ENCODE results near the gene CA5A.

CA5A gene

DNA sequence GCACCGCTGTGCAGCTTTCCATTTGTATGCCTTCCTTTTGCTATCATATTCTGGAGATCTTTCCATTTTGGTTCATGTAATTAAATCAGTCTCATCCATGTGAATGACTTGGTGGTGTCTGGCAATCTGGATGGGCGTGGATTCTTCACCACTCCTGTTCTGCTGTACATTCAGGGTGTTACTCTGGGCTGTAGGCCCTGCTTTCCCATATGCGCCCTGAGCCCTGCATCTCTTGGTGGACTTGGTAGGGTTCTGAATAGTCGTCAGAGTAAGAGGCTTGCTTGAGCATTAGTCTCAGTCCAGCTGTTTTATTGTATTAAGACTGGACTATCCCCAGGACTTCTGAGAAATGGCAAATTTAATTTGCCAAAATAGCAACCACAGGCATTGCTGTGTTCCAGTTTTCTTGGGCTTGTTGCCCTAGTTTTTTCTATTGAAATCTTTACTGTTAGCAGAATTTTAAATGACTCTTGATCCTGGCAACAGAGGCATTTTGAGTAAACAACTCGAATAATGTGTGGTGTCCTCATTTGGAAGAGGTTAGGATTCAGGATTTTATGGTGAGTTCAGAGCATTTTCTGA, 29.8 kb upstream of the CA5A start:
- in situ Hi-C loops (cut with HindIII; ENCODE audit: low pct_ligation_motif_present, low pct_unique_long_range_greater_than_20kb, low sequenced_read_pairs) = no loop called here
- no peak for DNase-seq

DNA sequence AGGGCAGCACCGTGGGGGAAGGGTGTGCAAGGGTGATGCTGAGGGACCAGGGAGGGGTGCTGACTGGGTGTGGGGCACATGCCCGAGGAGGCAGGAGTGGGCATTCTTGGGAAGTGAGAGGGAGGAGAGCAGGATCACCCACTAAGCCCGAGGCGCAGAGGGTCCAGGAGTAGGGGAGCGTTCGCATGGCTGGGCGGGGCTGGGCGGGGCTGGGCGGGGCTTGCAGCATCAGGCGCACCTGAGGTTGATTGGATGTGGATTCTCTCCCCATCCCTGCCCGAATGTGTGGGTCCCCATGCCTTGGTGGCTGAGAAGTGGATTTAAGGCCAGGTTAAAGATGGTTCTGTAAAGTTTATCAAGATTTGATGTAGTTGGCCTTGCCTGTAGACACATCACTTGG, 29.1 kb upstream of the CA5A start:
- in situ Hi-C loops (cut with HindIII; ENCODE audit: low pct_ligation_motif_present, low pct_unique_long_range_greater_than_20kb, low sequenced_read_pairs) = no loop called here
- no peak for DNase-seq

DNA sequence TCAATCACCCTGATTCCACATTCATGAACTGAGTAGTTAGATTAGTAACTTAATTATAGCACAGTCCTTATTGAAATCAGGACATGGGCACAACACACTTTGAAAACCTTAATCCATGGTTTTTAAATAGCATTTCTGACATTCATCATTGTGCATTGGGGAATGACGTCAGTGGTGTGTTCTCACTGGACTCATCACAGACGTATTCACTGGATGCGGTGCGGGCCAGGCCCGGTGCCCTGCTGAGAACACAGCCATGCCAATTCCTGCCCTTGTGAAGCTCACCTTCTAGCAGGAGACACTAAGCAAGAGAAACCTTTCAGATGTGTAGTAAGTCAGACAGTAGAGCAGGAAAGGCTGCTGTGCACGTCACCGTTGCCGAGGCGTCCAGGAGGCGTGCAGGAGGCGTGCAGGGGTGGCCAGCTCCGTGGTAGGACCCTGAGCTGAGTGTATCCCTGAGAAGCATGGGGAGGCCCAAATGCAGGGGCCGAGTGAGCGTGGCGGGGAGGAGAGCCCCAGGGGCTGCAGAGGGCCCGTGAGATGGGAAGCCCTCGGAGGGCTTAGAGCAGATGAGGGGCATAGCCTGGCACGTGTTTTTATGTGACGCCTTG, 27.8 kb upstream of the CA5A start:
- DNase-seq = no peak
- in situ Hi-C loops (cut with HindIII; ENCODE audit: low pct_ligation_motif_present, low pct_unique_long_range_greater_than_20kb, low sequenced_read_pairs) = no loop called here

DNA sequence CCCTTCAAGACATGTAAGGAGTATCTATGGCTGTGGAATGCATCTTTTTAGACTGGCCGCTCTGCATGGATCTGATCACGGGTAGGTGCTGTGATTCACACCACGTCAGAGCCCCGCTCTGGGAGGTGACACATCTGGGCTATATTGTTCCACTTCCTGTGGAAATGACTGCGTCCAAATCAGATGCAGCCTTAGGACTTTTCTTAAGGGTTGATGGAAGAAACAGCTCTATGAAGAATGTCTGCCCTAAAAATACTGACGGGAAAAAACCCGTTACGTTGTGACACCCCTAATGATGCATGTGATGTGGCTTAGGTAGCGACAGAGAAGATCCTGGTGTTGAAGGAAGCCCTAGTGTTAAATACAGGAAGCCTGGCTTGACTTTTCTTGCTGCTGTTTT, 27.1 kb upstream of the CA5A start:
- DNase-seq = no peak

DNA sequence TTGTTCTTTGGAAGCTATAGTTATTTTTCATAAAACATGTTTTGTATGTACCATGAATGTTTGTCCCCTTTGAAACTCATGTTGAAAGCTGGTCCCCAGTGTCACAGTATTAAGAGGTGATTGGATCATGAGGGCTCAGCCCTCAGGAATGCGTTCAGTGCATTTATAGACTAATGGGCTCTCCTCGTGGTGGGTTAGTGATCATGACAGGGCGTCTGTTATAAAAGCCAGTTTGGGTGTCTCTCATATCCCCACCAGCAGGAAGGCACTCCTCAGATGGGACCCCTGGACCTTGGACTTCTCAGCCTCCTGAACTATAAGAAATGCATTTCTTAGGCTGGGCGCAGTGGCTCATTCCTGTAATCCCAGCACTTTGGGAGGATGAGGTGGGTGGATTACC, 25.3 kb upstream of the CA5A start:
- no peak for DNase-seq
- in situ Hi-C loops (cut with HindIII; ENCODE audit: low pct_ligation_motif_present, low pct_unique_long_range_greater_than_20kb, low sequenced_read_pairs) = no loop called here

More for the DNA sequence above, 27.1 kb upstream of the CA5A start:
- in situ Hi-C loops (cut with HindIII; ENCODE audit: low pct_ligation_motif_present, low pct_unique_long_range_greater_than_20kb, low sequenced_read_pairs) = no loop called here

DNA sequence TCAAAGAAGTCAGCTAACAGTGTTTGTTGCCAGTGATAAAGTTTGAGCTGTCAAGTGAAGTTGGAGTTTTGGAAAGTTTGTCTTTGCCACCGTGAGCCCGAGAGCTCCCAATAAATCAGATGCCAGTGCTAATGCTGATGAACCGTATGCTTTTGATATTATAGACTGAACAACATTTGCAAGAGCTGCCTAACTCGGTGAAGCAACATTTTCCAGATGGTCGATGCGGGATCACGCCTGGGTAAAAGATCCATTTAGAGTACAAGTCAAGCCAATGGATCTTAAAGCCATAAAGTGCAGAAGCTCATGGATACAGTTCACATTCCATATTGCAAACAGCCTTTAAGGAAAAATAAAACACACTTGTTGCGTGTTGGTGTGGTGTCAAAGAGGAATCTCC, 24.5 kb upstream of the CA5A start:
- in situ Hi-C loops (cut with HindIII; ENCODE audit: low pct_ligation_motif_present, low pct_unique_long_range_greater_than_20kb, low sequenced_read_pairs) = no loop called here
- no peak for DNase-seq

DNA sequence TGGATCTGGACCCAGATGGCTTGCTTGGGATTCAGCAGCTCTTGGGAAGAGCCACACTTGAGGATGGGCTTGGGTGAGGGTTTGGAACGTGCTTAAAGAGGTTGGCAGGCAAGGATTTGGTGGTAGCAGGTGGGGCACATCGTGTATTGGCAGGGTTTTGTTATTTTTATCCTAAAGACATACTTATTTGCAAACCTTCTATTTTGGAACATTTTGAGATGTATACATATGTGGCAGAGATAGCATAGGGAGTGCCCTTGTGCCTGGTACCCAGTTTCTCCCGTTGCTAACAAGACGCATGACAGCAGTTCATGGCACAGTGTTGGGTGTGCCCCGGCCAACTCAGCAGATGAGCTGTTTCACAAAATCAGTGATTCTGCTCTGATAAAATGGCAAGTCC, 24.0 kb upstream of the CA5A start:
- DNase-seq = no peak
- in situ Hi-C loops (cut with HindIII; ENCODE audit: low pct_ligation_motif_present, low pct_unique_long_range_greater_than_20kb, low sequenced_read_pairs) = no loop called here

DNA sequence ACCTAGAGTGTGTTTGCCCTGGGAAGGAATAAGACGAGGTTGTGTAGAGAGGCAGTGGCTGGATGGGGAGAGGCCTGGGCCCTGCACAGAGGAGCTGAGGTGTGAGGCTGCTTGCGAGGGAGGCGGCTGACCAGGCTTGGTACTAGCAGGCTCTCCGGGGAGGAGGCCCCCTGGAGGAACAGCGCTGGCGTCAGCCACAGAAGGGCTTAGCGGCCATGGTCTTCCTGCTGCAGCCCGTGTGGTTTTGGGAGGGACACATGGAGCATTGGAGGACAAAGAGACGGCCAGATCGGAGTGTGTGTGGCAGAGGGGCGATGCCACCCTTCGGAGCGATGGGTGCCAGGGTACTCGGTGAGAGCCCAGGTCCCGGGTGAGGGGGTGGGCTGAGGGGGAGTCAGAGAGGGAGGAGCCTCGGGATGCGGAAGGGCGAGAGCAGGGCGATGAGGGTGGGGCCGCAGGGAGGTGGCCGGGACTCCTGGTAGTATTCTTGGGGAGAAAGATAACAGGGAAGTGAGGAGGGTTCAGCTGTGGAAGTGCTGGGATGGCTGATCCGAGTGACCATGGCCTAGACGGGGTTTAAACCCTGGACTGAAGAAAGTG, 23.2 kb upstream of the CA5A start:
- in situ Hi-C loops (cut with HindIII; ENCODE audit: low pct_ligation_motif_present, low pct_unique_long_range_greater_than_20kb, low sequenced_read_pairs) = no loop called here
- DNase-seq = no peak

DNA sequence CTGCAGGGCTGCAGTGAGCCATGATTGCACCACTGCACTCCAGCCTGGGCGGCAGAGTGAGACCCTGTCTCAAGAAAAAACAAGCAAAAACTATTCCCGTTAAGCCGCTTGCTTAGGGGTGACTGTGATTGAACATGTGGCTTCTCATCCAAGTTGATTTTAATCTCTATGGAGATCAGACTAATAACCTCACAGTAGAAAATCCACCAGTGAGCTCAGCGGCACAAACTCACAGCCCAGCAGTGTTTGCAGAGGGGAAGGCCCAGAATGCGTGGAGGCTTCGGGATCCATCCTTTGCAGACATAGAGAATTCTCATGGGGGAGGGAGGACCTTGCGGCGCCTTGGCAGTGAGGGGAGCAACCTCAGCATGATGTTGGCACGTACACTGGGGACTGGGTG, 22.3 kb upstream of the CA5A start:
- DNase-seq = no peak
- in situ Hi-C loops (cut with HindIII; ENCODE audit: low pct_ligation_motif_present, low pct_unique_long_range_greater_than_20kb, low sequenced_read_pairs) = no loop called here

DNA sequence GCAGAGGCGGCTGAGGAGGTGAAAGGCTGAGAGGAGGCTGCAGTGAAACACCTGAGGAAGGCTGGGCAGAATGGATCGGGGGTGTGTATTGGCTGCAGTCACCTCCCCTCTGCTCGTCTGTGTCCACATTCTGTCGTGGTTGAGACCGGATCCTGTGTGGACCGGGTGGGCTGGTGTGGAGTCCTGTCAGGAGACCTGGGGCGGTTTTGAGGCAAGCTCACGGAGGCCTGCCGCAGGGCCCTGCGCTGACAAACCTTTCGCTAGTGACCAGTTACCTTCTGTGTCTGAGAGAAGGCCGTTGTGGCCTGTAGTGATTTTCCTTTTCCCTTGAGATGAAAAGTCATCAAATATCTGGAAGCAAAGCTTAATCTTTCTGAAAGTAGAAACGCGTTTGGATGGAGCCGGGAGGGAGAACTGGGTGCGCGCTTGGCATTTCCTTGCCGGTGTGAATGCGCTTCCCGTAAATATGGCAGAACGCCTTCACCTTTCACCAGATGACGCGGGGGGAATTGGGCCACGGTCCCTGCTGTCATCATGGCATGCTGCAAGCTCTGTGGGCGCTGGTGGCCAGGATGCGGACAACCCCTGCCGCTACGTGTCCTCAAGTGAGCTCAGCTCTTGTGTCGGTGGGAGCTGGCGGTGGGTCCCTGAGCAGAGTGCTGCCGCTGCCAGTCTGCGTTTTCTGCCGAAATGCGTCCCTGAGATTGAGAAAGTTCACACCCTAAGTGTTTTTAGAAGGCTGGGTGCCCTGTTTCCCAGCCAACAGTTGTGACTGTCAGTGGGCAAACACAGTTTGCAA, 21.2 kb upstream of the CA5A start:
- no peak for DNase-seq
- in situ Hi-C loops (cut with HindIII; ENCODE audit: low pct_ligation_motif_present, low pct_unique_long_range_greater_than_20kb, low sequenced_read_pairs) = no loop called here

DNA sequence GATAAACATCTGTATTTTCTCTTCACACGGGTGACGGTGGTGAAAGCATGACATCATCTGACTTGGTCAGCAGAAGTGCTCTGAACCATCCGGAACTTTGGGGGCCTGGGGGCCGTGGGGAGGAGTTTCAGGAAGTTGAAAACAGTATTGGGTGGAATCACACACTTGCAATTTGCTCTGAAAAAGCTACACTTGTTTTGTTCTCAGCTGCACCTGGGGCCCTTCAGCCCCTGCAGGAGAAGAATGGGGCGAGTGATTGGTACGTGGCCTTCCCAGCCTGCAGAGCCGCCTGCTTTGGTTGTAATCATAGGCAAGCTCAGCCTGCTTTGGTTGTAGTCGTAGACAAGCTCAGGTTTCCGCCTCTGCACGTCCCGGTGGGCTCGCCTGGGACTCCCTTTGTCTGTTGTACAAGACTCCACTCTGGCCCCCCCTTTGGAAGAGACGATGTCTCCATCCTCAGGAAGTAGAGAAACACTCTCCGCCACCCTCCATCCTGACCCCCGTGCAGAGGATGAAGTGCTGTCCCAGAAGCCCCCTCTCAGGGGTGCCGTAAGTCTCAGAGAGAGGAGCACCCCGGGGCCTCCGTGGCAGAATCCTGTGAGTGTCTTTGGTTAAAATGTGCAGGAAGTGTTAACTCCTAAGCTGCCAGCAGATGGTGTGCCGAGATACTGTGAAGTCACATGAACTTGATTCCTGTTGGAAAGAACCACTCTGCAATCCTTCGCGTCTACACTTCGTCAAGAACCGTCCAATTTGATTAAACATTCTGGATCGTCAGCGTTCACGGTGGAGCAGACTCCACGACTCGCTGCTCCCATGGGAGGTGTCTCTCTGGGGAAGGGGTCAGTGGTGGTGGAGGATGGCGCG, 20.3 kb upstream of the CA5A start:
- in situ Hi-C loops (cut with HindIII; ENCODE audit: low pct_ligation_motif_present, low pct_unique_long_range_greater_than_20kb, low sequenced_read_pairs) = no loop called here
- peak; percentile 21 for DNase-seq

DNA sequence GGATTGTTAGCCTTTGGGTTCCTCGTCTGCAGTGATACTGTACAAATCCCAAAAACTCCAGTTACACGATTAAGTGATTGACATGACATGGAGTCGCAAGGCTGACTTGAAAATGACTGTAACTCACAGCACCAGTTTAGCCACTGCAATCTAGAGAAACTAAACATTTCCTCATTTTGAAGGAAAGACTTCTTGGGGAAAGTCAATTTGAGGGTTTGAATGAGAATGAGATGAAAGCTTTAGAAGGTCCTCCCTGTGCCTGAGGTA, 19.7 kb upstream of the CA5A start:
- DNase-seq = no peak
- in situ Hi-C loops (cut with HindIII; ENCODE audit: low pct_ligation_motif_present, low pct_unique_long_range_greater_than_20kb, low sequenced_read_pairs) = no loop called here

DNA sequence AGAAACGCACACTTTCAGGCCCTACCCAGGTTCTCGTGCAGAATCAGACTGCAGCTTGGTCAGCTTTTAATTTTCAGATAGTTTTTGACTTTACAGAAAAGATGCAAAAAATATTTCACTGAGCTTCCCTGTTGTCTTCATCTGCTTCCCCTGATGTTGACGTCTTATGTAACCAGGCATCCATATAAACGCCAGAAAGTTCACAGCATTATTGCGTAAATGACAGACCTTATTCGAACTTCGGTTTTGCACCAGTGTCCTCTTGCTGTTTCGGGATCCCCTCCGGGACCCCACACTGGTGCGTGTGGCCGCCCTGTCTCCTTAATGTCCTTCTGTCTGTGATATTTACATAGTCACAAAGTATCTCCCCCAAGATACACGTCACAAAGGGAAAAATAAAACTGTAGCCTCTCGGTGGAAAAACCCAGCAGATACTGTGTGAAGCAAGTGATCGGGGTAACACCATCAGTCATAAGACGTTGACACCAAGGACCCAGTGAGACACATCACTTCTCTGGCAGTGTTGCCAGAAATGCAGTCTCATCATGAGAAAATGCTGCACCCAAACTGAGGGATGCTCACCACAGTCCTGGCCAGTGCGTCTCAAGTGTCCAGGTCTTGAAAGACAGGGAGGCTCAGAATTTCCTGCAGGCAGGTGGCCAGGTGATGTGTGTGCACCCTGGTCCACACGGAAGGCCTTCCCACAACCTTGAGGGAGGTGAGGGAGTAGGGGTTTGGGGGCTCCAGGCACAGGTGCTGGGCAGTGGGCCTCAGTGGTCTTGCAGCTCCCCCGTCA, 19.2 kb upstream of the CA5A start:
- in situ Hi-C loops (cut with HindIII; ENCODE audit: low pct_ligation_motif_present, low pct_unique_long_range_greater_than_20kb, low sequenced_read_pairs) = no loop called here
- no peak for DNase-seq

DNA sequence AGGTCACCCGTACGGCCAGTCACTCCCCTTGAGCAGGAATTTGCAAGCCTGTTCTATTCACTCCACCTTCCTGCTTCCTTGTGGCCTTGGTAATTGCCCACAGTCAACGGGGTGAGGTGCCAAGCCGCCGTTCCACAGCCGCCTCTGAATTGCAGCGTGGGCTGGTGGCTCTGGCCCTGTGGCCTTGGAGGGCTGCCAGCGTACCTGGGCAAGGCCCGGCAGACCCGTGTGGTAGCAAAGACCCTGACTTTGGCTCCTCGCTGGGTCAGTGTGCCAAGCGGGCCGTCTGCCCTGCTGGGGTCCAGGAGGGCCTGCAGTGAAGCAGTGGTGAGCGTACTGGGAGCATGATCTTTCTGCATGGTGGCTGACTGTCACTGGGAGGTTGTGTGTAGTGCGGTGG, 18.5 kb upstream of the CA5A start:
- no peak for DNase-seq
- in situ Hi-C loops (cut with HindIII; ENCODE audit: low pct_ligation_motif_present, low pct_unique_long_range_greater_than_20kb, low sequenced_read_pairs) = no loop called here

DNA sequence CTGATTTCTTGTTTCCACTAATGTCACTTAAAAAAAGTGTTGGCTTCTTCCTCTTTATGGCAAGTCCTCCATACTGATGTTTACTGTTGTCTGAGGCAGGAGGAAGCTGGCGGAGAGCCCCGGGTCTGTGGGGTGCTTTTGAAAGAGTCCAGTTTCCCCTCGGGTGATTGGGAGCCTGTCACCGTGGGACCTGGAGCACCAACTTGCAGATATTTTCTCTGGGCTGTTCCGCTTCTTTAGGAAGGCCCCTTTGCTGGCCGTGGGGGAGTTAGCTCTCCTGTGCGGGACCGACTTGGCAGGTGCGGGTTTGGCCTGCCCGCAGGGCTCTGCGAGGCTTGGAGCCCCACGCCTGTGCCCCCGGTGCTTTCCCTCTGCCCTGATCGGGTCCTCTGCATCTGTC, 18.0 kb upstream of the CA5A start:
- in situ Hi-C loops (cut with HindIII; ENCODE audit: low pct_ligation_motif_present, low pct_unique_long_range_greater_than_20kb, low sequenced_read_pairs) = no loop called here
- DNase-seq = no peak

DNA sequence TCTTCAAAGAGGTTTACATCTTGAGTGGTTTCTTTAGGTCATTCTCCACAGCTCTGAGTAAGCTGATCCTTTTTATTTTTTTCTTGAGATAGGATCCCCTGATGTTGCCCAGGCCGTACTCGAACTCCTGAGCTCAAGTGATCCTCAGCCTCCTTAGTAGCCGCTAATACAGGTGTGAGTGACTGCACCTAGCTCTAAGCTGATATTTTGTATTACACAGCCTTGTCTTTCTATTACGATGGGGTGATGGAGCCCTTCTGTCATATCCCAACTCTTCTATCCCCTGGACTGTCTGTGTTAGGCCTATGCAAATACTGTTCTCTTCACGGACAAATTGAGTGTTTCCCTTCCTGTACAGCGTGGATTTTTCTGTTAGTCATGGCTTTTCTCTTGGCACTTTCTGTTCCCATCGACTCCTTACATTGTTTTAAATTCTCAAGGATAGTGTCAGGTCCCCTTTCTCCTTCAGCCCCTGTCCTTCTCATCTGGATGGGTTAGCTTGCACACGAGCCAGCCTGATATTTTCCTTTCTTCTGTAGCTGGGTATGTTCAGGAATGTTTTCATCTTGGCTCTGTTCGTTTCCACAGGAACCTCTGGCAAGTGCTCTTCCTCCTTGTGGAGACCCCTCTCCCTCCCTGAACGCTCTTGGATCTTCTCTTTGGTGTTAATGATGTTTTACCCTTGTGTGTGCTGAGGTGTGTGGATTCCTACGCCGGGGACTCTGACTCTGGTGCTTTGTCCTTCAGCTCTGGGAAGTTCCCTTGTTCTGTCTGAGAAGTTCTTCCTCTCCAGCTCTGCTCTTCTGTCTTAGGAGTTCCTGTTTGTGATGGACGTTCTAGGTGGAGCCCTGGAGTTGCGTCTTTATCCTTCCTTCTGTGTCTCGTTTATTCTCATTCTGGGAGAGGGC, 17.2 kb upstream of the CA5A start:
- in situ Hi-C loops (cut with HindIII; ENCODE audit: low pct_ligation_motif_present, low pct_unique_long_range_greater_than_20kb, low sequenced_read_pairs) = no loop called here
- no peak for DNase-seq

DNA sequence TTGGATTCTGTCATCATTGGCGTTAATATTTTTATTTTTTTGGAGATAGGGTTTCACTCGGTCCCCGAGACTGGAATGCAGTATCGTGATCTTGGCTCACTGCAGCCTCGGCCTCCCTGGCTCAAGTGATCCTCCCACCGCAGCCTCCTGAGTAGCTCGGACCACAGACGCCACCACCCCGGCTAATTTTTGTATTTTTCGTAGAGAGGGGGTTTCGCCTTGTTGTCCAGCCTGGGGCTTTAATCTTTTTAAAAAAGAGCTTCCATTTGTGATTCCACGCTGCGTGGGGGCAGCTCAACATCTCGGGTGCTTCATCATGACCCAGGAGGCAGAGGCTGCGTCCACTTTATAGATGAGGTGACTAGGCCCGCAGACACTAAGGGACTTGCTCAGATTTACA, 16.4 kb upstream of the CA5A start:
- DNase-seq = no peak
- in situ Hi-C loops (cut with HindIII; ENCODE audit: low pct_ligation_motif_present, low pct_unique_long_range_greater_than_20kb, low sequenced_read_pairs) = no loop called here

Data from ACHN (cell line).